ENCODE data around the gene SLC2A9.

GRCh38 chr4:10008609-10009005 lies 12.7 kb downstream of the SLC2A9 start:
- TF ChIP-seq CTCF (IDR thresholded peaks at IDR 0.05; ENCODE audit: insufficient read depth, low read depth, low read length) = no peak
- no peak for TF ChIP-seq EZH2 (IDR thresholded peaks at IDR 0.05; ENCODE audit: insufficient read depth, low read length)

Measured in astrocyte (in vitro differentiated cells and primary cell).